Dedifferentiated amniotic fluid mesenchymal stem cell (primary cell): ENCODE data around the gene EYS.
"Not testable (repeated sequence)": the region's sequence is repeated elsewhere in the genome, so short reads cannot be mapped to it uniquely, and the experiment has no call there.

Experiments
- DNase-seq: peaks from one replicate; pipeline ENCODE4 v3.0.0-alpha.2; 2016; ENCODE audit errors: extremely low spot score

The EYS gene

DNA sequence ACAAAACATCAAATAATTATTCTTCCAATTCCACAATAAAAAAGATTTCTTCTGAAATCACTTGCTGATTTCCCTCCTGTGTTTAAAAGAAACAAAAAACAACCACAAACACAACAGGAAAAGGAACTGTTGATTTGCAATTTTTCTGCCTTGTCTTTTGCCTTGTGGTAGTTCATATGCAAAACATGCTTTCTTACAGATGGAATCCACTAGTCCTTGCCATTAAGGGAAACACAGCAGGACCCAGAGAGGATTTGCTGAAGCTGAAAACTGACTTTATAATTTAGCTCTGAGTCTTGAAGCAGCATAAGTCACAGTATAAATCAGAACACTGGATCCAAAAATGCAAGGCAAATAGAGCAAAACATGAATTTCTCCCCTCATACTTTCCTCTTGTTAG is 1742.7 kb downstream of the EYS start:
- no peak for DNase-seq

DNA sequence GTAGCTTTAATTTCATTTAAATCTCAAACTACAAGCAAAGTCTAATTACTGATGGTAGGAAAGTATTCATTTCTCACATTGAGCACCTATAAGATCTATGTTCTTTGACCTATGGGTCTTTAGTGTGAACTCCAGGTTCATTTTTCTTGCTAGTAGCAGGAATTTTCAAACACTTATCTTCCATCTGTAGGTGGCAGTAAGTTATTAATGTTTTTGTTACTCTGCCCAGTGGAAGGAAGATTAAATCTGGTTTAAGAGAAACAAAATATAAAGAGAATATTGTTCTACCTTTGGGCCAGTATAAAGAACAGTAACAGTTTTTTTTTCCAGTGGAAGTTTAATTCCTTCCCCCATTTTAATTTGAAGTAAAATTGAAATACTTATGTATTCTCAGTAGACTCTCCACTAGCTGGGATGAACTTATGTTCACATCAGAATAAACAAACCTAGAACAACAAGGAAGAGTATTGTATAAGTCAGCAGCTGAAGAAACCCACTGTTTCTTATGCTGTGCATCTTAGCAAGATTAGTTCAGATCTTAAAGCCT is 1743.2 kb downstream of the EYS start:
- no peak for DNase-seq

DNA sequence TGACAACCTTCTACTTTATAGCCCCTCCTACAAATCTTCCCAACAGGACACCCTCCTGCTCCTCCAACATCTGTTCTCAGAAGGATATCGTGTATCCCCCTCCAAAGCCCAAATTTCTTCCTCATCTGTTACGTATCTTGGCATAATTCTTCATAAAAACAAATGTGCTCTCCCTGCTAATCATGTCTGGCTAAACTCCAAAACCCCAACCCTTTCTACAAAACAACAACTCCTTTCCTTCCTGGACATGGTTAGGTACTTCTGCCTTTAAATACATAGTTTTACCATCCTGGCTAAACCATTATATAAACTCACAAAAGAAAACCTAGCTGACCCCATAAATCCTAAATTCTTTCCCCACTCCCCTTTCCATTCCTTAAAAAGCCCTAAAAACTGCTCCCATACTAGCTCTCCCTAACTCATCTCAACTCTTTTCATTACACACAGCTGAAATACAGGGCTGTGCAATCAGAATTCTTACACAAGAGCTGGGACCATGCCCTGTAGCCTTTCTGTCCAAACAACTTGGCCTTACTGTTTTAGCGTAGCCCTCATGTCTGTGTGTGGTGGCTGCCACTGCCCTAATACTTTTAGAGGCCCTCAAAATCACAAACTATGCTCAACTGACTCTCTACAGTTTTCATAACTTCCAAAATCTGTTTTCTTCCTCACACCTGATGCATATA is 1753.5 kb downstream of the EYS start:
- DNase-seq, result not testable (repeated sequence)

DNA sequence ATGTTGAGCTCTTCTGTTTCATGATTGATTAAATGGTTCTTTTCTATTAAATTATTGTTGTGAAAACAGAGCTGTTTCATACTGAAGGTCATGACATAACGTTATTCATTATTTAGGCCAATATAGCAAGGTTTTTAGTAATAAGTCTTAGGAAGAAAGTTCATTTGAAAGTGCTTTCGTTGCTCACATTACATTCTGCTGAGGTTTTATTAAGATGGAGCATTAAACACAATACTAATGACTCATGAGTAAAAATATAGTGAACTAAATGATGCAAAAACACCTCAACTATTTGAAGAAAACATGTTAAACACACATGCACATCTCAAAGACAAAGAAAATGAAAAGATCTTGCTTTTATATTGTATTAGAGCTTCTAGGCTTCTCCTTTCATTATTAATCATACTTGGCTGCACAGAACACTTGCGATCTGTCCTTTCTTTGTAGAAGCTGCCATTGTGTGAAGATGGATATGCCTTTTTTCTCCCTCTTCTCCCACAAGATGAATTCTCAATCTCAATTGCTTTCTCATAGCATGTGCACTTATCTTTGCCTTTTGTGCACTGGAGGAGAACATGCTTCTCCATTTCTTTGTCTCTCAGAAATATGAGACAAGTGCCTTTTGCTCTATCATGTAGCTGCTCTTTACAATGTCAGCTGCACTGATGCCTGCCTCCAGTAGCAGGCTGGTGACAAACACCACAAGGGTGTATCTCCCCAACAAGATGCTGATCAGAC is 1759.1 kb downstream of the EYS start:
- DNase-seq, result no peak

DNA sequence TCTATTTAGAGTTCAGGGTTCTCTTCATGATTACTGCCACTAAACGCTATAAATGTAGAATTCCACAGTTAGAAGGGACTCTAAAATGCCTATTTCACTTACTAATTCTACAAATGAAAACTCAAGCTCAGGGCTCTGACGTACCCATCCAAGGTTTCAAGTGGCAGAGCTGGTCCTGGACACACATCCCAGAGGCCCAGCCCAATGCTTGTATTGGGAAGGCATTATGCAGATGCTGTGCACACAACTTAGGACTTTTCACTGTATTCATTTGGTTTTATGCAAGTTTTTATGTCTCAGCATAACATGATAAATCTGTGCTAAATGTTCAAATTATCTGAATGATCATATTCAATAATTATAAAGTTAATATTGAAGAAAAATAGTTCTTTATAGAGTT is 1761.0 kb downstream of the EYS start:
- no peak for DNase-seq

DNA sequence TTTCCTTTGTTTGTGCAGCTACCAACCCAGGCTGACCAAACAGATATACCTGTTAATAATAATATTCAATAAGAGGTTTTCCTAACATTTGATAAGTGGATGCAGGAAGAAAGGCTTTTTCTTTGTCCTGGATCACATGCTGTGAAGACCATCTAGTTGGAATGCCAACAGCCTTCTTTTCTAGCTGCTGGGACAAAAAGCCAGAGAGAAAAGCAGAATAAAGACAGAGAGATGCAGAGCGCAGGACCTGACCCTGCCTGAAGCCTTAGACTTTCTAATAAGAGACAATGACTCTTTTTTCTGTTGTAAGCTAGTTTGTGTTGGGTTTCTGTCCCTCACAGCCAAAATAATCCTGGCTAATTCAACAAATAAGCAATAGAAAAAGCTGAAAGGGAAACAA is 1763.2 kb downstream of the EYS start:
- DNase-seq, result no peak

DNA sequence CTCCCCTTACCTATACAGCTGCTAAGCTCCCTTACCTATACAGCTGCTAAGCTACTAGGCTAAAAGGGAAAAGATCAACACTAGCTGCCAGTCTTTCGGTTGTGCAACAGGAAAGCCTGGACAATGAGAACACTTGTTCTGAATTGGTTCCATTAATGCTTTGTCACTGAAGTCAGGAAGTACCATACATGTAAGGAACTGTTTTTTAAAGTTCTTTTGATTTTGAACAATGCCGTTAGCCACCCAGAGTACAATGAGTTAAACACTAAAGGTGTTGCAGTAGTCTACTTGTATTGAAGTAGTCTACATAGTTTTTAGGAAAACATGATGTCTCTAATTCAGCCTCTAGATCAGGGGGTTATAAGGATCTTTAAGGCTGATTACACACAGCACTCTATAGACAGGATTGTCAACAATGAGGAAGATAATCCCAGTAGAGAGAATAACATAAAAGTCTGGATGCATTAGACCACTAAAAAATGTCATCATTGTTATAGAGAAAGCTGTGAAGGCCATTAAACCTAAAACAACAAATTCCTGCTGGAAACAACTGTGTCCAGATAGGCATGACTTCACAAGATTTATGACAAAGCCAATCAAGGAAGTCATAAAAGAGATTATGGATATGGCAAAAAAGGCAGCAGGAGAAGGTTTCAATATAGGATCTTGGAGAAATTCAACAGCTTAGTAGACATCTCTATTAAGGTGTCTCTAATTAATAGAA is 1765.1 kb downstream of the EYS start:
- DNase-seq, result no peak

DNA sequence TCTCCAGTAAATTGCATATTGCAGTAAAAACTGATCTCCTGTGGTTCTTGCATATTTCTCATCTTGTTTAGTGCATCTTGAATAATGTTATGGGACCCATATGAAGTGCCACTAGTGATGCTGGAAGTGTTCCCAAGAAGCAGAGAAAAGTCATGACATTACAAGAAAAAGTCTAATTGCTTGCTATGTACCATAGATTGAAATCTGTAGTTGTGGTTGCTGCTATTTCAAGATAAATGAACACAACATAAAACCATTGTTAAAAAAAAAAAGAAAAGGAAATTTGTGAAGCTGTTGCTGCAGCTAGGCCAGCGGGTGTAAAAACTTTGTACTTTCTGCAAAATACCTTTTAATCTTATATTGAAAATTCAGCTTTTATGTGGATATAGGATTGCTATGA is 1767.0 kb downstream of the EYS start:
- DNase-seq, result no peak

DNA sequence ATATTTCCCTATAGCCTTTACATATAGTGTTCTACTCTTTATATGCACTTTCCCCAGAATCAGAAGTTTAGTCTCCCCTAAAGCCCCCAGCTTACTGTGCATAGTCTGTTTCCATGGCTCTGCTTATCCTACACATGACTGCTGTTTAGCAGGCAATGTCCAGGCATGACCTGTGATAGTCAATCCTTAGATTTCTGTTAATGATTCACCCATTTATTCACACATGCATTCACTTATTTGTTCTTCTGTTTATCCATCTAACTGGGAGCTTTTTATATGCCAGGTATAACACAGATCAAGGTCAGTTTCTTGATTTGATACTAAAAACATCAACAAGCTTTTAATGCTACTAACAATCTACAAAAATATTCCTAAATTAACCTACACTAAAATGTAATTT is 1770.6 kb downstream of the EYS start:
- no peak for DNase-seq

DNA sequence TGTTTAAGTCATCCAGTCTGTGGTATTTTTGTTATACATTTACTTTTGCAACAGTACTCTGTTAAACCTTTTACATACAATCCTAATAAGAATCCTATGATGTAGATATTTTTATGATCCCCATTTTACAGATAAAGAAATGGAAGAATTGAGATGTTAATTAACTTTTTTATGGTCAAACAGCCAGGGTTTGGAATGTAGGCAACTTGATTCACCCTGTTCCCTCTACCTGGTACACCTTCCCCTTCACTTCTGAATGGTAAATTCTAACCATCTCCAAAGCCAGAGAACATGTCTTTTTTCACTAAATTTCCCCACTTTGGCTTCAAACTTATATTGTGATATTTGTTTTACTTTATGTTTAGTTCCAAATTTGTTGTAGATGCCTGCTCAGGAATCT is 1771.3 kb downstream of the EYS start:
- DNase-seq, result no peak

DNA sequence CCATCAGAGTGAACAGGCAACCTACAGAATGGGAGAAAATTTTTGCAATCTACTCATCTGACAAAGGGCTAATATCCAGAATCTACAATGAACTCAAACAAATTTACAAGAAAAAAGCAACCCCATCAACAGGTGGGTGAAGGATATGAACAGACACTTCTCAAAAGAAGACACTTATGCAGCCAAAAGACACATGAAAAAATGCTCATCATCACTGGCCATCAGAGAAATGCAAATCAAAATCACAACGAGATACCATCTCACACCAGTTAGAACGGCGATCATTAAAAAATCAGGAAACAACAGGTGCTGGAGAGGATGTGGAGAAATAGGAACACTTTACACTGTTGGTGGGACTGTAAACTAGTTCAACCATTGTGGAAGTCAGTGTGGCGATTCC is 1773.1 kb downstream of the EYS start:
- not testable (repeated sequence) for DNase-seq

DNA sequence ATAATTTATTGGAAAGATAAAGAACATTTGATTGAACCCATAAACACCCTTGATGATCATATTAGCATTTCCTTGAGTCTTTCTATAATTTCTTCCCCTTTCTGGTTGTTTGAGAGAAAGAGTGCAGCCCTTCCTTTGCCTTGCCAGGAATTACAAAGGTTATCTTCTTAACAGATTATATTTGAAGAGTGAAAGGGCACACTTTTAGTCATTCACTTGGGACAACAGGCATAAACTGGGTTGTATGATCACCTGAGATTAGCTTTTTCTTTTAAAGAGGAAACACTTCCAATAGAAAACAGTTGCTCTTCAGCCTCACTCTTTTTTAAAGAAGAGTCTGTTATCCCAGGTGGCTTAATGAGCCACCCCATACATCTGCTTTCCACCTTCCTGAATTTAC is 1776.2 kb downstream of the EYS start:
- no peak for DNase-seq

DNA sequence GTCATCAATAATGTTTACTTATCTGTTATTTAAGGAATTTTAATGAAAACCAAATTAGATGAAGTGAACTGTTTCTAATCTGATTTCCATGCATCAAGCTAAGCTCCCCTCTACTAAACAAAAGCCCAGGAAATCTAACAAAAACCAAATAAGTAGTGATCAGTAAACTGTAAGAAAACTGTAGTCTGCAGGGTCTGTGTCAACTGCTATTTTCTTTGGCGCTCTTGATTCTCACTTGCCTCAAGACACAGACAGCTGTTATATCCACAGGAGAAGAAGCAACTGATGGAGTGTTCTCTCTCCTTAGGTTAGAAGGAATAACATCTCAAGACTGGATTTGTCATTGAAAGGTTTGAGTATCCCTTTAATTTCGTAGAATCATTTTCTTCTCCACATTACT is 1777.9 kb downstream of the EYS start:
- DNase-seq, result no peak

DNA sequence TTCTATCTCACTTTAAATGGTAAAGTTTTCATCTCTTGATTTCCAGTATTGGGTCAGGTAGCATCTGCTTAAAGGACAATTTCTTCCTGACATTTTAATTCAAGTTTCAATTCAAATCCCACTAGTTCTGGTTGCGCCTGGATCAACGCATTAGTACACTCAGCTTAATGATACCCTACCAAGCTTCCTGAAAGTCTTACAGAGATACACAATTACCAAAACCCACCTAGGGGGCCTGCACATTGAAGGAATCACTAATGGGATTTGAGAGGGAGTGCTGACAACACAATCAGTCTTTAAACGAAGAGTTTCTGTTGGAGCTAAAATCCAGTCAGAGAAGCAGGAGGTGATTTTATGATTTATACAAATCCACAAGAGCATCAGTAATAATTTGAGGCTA is 1778.4 kb downstream of the EYS start:
- DNase-seq, result no peak

DNA sequence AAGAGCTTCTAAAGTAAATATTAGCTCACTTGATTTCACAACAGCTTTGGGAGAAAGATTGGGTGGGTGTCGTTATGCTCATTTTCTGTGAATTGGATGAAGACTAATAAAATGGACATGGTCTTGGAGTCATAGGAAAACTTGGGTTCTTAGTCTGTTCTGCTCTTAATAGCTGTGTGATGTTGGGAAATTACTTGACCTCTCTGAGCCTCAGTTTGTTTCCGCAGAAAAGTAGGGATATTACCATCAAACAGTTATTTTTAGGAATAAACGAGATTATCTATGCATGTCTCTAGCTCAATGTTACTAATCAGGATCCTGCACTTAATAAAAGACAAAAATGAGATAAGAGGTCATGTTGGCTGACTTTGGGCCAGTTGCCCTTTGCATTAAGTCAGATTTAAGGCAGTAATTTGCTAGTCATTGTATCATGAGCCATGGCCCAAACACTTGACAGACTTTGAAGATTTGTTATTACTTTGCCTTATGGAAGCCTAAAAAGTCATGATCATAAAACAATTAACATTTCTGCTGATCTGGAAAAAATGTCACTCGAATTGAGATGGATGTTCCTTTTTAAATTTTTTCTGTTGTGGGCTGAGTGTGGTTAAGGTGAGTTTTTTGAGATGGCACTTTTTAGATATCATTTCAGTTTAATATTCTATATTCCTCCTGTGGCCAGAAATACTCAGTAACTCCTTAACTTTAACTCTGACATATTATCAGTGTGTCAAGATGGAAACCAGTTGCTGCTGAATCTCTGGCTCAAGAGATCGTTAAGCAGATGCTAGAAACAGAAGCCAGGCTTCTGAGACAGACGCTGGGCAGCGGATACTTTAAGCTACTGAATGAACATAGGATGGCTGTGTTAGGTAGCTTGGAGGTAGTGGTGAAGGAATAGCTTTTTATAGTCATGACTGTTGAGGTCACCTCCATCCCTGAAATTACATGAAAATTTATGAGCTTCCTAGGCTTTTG is 1779.8 kb downstream of the EYS start:
- no peak for DNase-seq

DNA sequence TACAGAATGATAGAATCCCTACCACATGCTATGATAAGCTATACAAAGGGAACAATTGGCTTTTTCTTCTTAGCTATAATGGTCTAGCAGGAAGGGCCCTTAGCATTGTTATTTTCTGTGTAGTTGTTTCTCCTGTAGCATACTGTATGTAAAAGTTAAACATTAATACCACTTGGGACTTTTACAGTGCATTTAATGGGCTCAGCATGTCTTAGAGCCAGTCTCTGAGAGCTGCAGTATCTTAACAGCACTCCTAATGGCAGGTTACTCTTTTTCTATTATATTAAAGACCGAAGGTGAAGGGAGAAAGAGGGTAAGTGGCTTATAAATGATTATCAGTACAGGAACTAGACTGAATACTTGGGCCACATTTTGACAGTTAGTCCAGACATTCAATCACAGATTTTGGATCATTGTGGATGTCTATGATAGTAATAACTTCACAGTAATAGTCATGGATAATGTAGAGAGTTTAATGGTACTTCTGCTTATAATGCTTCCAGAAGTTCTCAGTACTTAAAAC is 1780.7 kb downstream of the EYS start:
- DNase-seq, result no peak

DNA sequence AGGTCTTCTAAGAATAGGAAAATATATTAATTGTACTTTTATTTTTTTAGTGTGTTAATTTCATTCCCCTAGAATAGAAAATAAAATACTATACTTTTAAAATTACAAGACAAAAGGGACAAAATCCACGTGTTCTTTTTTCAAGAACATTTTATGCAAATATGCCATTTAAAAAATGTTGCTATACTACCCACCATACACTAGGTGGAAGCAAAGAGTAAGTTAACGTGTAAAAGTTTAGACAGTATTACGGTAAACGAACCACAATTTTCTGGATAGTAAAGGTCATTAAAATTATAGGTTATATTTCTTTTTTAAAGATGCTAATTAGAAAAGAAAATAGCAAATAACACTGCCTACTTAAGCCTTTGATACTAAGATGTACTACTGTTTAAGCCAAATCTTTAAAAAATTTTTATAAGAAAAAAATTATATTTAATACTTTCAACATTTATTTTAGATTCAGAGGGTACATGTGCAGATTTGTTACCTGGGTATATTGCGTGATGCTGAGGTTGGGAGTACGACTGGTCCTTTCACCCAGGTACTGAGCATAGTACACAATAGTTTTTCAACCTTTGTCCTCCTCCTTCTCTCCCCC is 1783.8 kb downstream of the EYS start:
- DNase-seq, result peak; percentile 68

DNA sequence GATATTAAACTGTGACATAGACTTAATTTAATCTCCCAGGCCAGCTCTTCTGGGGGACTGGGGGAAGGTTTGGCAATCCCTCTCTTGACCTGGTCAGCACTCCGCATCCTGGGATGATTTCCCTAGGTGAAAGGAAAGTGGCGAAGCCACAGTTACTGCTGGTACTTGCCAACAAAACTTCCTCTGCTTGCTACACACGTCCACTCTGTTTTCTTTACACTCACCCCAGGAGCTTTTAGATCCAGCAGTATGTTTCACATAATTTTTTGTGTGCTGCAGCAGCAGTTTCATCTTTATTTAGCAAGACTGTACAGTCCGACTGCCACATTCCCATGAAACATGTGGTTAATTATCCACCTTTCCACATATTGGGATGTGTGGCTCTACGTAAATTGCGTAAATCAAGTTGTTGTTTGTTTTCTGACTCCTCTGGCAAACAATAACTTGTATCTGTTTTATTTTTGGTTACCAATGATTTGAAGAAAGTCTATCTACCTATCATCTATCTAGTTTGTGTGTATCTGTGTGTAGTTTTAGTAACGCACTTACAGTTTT is 1787.4 kb downstream of the EYS start:
- DNase-seq, result no peak

DNA sequence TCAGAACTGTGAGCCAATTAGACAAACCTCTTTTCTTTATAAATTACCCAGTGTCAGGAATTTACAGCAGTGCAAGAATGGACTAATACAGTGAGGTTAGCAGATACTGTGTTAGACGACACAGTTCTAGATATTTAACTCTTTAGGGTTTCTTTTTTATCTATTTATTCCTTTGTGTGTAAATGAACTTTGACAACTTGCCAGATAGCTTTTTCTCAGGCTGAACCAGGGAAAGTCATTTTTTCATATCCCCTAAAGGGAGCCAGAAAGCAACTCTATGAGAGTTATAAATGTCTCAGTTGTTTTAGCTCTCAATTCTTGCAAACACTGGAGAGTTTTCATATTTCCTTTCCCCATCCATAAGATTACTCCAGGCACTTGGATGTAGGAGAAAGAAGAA is 1794.1 kb downstream of the EYS start:
- no peak for DNase-seq

DNA sequence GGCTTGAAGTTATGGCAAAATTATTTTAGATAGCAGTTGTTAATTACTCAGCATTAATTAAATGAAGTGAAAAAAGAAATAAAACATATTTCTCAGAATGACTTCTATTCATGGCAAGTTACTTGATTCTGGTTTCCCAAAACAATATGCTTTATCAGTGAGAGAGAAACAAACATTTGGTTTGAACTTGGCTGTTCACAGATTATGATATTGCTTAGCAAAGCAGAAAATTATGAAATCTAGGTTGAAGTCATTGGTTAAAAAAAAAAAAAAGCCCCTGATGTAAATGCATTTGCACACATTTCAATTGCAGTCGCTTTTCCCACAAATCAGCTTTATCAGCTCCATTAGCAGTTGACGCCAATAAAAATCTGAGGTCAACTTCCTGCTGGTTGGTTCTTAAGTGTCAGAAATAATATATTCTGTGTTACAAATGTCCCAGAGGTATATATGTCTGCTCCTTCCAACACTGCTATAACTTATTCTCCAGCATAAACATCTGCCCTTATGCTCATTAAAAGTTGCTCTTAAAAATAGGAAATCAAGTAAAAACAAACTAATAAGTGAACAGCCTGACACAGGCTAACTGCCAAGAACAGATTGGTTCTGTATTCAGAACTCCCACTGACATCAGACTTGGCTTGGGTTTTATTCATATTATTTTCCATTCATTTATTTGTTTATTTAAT is 1796.0 kb downstream of the EYS start:
- DNase-seq, result no peak
